Uterus (tissue), 4 donors: ENCODE measurements around the gene PC. TPM values are rescaled to one million over a fixed set of nuclear protein-coding genes. Genes with fewer than 3 reads are reported as not detected.

Source experiments
- DNase-seq, 2 donors: peaks; one replicate each; pipeline ENCODE4 v3.0.0-alpha.2; 2019 to 2020
- H3K27ac ChIP-seq, 2 donors: fragments of 200-600 bp; sonication (generic); 1 replicate in 1 of 2; 2 replicates in 1 of 2; pipeline ENCODE4 v1.5.1; 2016 to 2018
- H3K27me3 ChIP-seq, 2 donors: fragments of 200-600 bp; sonication (generic); one replicate each; pipeline ENCODE4 v1.5.1; 2018 to 2019; ENCODE audit warnings: control low read depth in 1 of 2
- H3K36me3 ChIP-seq, 2 donors: fragments of 200-600 bp; sonication (generic); one replicate each; pipeline ENCODE4 v1.5.1; 2019; ENCODE audit warnings: control low read depth in 1 of 2
- H3K4me1 ChIP-seq, 2 donors: fragments of 200-600 bp; sonication (generic); one replicate each; pipeline ENCODE4 v1.5.1; 2018 to 2019; ENCODE audit warnings: control low read depth in 1 of 2
- H3K4me3 ChIP-seq, 2 donors: fragments of 200-600 bp; sonication (generic); 1 replicate in 1 of 2; 2 replicates in 1 of 2; pipeline ENCODE4 v1.5.1; 2018 to 2019; ENCODE audit warnings: mild to moderate bottlenecking in 1 of 2
- H3K9me3 ChIP-seq, 2 donors: fragments of 200-600 bp; sonication (generic); one replicate each; pipeline ENCODE4 v1.5.1; 2019; ENCODE audit warnings: control low read depth in 1 of 2
- POLR2A ChIP-seq, 2 donors: fragments of 450-650 bp; IDR thresholded peaks; one replicate each; pipeline ENCODE4 v1.6.1; 2016; ENCODE audit warnings: antibody characterized with exemption in 2 of 2, mild to moderate bottlenecking in 1 of 2, moderate library complexity in 1 of 2
- intact Hi-C: fragments of 100-400 bp; cut with DNase I; formaldehyde crosslinking; loops from one replicate; pipeline ENCODE4 v1.15.1; 2023; ENCODE audit warnings: low total_unique reads
- total RNA-seq, 4 donors: library from RNA; depleted of rRNA in 3 of 4; stranded (reverse); fragments of >200 nt in 3 of 4; gene quantifications; one replicate each; pipeline versions ENCODE4 v1.1.0 to v1.2.4, GENCODE V29; 2014 to 2023
- TF ChIP-seq, protein P1 (sequence below), 4 experiments: fragments of 200-600 bp in 2 of 4; fragments of 450-650 bp in 2 of 4; sonication (generic) in 2 of 4; IDR thresholded peaks; one replicate each; pipeline ENCODE4 v1.5.1; 2016 to 2019; ENCODE audit warnings: antibody characterized with exemption in 4 of 4, mild to moderate bottlenecking in 2 of 4, moderate library complexity in 1 of 4
- donor health status: DM: yes; HTN: yes; CAD: no.

PC gene
- total RNA-seq, 4 donors from 2014 or later: 7.1 to 13.8 (median 8.1) TPM

DNA sequence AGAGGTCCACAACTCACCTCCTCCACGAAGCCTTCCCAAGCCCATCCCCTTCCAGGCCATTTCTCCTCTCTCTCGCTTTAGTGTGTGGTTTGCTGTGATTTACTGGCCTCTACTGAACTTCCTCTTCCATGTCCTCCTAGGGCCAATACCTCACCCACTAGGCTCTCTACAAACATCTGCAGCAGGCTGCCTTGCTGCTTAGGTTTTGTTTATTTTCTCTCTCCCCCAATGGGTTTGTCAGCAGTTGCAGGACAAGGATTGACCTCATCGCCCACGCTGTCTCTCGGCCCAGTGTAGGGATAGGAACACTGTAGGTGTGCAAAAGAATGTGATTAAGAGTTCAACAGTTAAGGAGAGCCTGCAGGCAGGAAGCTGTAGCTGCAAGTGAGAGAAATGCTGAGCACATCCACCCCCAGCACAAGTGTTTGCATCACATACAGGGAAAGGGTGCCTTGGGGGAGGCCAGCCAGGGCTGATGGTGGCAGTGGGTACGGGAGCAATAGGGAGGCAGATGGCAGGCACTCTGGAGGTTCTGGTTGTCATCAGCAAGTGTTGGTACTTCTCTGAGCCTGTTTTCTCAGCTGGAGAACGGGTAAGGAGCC is 1.4 kb downstream of the PC start:
- no peak overlapping the region for H3K4me3 ChIP-seq
- H3K9me3 ChIP-seq: no peaks in the 10 kb centered on the region
- intact Hi-C loops: no loop called here
- H3K4me1 ChIP-seq: peaks cover 0 to 7% of the 10 kb centered on the region in 2 donors
- no peaks in the 10 kb centered on the region for H3K36me3 ChIP-seq
- TF ChIP-seq POLR2A (IDR thresholded peaks at IDR 0.05): no peak
- TF ChIP-seq, protein P1, sequence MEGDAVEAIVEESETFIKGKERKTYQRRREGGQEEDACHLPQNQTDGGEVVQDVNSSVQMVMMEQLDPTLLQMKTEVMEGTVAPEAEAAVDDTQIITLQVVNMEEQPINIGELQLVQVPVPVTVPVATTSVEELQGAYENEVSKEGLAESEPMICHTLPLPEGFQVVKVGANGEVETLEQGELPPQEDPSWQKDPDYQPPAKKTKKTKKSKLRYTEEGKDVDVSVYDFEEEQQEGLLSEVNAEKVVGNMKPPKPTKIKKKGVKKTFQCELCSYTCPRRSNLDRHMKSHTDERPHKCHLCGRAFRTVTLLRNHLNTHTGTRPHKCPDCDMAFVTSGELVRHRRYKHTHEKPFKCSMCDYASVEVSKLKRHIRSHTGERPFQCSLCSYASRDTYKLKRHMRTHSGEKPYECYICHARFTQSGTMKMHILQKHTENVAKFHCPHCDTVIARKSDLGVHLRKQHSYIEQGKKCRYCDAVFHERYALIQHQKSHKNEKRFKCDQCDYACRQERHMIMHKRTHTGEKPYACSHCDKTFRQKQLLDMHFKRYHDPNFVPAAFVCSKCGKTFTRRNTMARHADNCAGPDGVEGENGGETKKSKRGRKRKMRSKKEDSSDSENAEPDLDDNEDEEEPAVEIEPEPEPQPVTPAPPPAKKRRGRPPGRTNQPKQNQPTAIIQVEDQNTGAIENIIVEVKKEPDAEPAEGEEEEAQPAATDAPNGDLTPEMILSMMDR (IDR thresholded peaks at IDR 0.05): no peak
- peak overlapping the region in 1 of 2 donors; percentile 82 for H3K27ac ChIP-seq
- DNase-seq: no peak
- H3K27me3 ChIP-seq: no peaks in the 10 kb centered on the region

DNA sequence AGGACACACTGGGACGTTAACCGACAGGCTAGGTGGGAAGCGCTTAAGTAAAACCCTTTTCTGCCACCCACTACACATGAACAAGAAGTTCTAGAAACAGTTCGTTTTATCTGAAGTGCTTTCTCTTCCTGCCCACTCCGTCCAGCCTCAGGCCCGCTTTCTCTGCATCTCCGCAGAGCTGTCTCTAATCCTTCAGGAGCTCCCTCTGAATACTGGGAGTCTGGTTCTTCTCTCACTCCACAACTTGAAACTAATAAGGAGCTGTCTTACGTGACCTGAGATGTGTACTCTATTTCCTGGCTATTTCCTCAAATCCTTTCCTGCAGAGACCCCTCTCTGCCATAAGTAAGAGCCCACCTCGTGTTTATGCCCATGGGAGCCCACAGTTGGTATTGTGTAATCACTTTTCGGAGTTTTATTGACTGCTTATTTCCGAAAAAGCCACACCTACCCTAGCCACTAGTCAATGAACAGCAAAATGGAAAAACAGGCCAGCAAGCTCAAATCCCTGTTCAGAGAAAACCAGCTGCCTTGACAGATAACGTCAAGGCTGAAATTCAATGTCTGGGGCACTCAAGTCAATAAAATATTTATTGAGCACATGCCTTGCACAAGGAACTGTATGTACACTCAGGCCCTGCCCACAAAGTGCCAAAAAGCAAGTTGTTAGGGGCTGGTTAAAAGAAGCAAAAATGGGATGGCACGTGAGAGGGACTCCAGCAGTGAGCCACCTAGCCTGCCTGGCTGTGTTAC is 4.9 kb downstream of the PC start:
- H3K27me3 ChIP-seq: no peaks in the 10 kb centered on the region
- no peak for TF ChIP-seq POLR2A (IDR thresholded peaks at IDR 0.05)
- TF ChIP-seq, protein P1 (IDR thresholded peaks at IDR 0.05): no peak
- no peaks in the 10 kb centered on the region for H3K36me3 ChIP-seq
- H3K27ac ChIP-seq: no peak overlapping the region
- no peak for DNase-seq
- H3K4me3 ChIP-seq: no peak overlapping the region
- intact Hi-C loops: no loop called here
- H3K4me1 ChIP-seq: peaks cover 0 to 7% of the 10 kb centered on the region in 2 donors
- no peaks in the 10 kb centered on the region for H3K9me3 ChIP-seq

DNA sequence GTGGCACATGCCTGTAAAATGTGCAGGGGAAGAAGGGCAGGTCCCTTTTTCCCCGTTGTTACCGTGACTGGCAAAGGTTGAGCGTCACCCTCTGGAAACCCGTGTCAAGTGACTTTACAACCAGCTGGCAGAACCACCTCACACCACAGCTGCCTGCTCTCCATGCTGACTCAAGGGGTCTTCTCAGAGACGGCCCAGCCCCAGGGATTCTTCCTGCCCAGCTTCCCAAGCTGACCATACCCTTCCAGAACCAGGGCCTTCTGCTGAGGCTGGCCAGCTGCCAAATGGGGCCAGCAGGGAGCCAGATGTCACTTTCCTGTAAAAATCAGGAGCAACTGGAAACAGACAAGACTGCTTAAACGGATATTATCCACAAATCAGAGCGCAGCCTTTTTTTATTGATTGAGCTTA is 6.3 kb downstream of the PC start:
- intact Hi-C loops: no loop called here
- H3K4me1 ChIP-seq: no peaks in the 10 kb centered on the region

DNA sequence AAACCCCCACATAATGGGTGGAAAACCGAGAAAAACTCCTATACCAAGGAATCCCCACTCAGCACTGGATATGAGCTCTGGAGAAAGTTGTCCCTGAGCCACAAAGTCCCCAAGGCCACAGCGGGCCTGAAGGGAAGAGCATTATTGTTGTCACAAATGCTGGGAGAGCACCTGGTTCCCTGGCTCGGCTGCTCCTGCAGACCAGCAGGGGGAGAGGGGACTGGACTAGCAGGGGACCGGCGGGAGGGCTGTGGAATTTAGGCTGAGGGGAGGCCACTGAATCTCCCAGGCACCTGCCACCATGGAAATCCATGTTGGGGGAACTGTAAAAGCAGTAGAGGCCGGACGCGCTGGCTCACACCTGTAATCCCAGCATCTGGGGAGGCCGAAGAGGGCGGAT is 7.0 kb downstream of the PC start:
- no peaks in the 10 kb centered on the region for H3K9me3 ChIP-seq
- intact Hi-C loops: no loop called here

More for the DNA sequence above, 6.3 kb downstream of the PC start:
- Histone ChIP-seq H3K4me3 (no peak overlapping the region), H3K27ac (no peak overlapping the region), H3K36me3 (no peaks in the 10 kb centered on the region), H3K27me3 (no peaks in the 10 kb centered on the region), H3K9me3 (no peaks in the 10 kb centered on the region)
- no peak for TF ChIP-seq POLR2A (IDR thresholded peaks at IDR 0.05)
- TF ChIP-seq, protein P1 (IDR thresholded peaks at IDR 0.05): no peak
- DNase-seq: no peak

More for the DNA sequence above, 7.0 kb downstream of the PC start:
- no peak for TF ChIP-seq POLR2A (IDR thresholded peaks at IDR 0.05)
- TF ChIP-seq, protein P1 (IDR thresholded peaks at IDR 0.05): no peak
- no peaks in the 10 kb centered on the region for H3K4me1 ChIP-seq
- no peak for DNase-seq
- no peaks in the 10 kb centered on the region for H3K36me3 ChIP-seq
- H3K4me3 ChIP-seq: no peak overlapping the region
- H3K27me3 ChIP-seq: no peaks in the 10 kb centered on the region
- H3K27ac ChIP-seq: no peak overlapping the region
